Islet precursor cell (in vitro differentiated cells): ENCODE measurements around the gene SIRT7.

Experiments used
- DNase-seq: peaks from one replicate; pipeline ENCODE4 v3.0.0-alpha.2; 2018

The SIRT7 gene

GRCh38 chr17:81931557-81932332 is 13.8 kb upstream of the SIRT7 start:
- no peak for DNase-seq

- no peak for DNase-seq
Observed at GRCh38 chr17:81931189-81931556, 13.2 kb upstream of the SIRT7 start.

GRCh38 chr17:81930142-81931125 is 12.5 kb upstream of the SIRT7 start:
- no peak for DNase-seq

- DNase-seq: no peak
Observed at GRCh38 chr17:81929253-81930141, 11.5 kb upstream of the SIRT7 start.

GRCh38 chr17:81928544-81929252 is 10.7 kb upstream of the SIRT7 start:
- DNase-seq: no peak

GRCh38 chr17:81927653-81928543 is 9.9 kb upstream of the SIRT7 start, which contains the start of gene MAFG:
MAFG (minus strand) TSS chr17:81927735; CDS start chr17:81923185, 4,550 bp downstream.
- peak; percentile 98 for DNase-seq

GRCh38 chr17:81927152-81927652 is 9.2 kb upstream of the SIRT7 start:
- no peak for DNase-seq

- DNase-seq: peak; percentile 96
Observed at GRCh38 chr17:81926451-81927151, 8.6 kb upstream of the SIRT7 start.

- no peak for DNase-seq
Observed at GRCh38 chr17:81925860-81926450, 8.0 kb upstream of the SIRT7 start.

- peak; percentile 86 for DNase-seq
Observed at GRCh38 chr17:81924557-81925532, 6.9 kb upstream of the SIRT7 start.

GRCh38 chr17:81923302-81924260 is 5.6 kb upstream of the SIRT7 start:
- peak; percentile 90 for DNase-seq

- DNase-seq: no peak
Observed at GRCh38 chr17:81922566-81923301, 4.8 kb upstream of the SIRT7 start.

GRCh38 chr17:81921996-81922565 is 4.1 kb upstream of the SIRT7 start:
- no peak for DNase-seq

GRCh38 chr17:81921537-81921862 is 3.5 kb upstream of the SIRT7 start:
- DNase-seq: no peak

- no peak for DNase-seq
Observed at GRCh38 chr17:81920612-81921536, 2.9 kb upstream of the SIRT7 start.
